Measurements from ENCODE around the gene PIP4K2C.

DNA sequence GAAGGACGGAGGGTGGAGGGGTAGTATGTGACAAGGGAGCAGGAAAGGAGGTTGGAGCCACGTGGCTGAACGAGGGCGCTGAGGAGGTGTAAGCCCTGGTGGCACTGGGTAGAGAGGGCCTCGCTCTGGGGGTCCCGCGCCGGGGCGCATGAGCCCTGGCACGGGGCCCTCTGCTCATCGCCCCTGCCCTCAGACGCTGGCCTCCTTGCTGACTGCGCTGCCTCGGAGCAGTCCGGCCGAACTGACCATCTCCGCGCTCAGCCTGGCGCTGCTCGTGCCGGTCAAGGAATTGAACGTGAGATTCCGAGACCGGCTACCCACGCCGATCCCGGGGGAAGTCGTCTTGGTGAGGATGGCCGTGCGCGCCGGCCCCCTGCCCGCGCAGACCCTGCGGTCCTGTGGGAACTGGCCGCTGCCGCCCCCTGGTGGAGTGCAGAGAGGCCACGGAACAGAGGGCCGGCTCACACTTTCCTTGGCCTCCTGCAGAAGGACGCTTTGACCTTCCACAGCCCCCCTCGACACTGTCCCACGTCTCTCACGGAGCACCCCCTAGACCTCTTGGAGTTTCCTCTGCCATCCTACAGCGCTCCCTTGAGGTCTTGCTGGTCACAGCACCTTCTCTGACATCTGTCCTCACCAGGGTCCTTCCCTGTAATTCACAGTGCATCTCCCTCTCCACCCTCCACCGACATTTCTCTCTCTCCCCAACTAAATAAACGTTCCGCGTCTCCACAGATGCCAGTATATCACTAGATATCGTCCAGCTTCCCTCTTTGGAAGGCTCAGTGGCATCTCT lies 30.7 kb downstream of the PIP4K2C start:
- TF ChIP-seq TAF1 (IDR thresholded peaks at IDR 0.05; ENCODE audit: borderline replicate concordance, low read depth, low read length) (no peak), POLR2A (IDR thresholded peaks at IDR 0.05; ENCODE audit: low read depth, low read length) (no peak)

All from GM12892 (cell line).